Activated CD8-positive, alpha-beta memory T cell treated with anti-CD3 and anti-CD28 coated beads, Interleukin-2, amount 50 U/mL, for 24 hours (primary cell): ENCODE results near the gene UBAP1L.
"Not testable (repeated sequence)": the region's sequence is repeated elsewhere in the genome, so short reads cannot be mapped to it uniquely, and the experiment has no call there.

Source experiments
- DNase-seq: peaks from one replicate; pipeline ENCODE4 v3.0.0-alpha.2; 2020; ENCODE audit errors: extremely low read depth

UBAP1L gene

GRCh38 chr15:65084500-65085206 is 30.3 kb downstream of the UBAP1L start:
- no peak for DNase-seq

GRCh38 chr15:65083262-65083701 is 31.7 kb downstream of the UBAP1L start:
- no peak for DNase-seq

GRCh38 chr15:65082303-65082953 is 32.6 kb downstream of the UBAP1L start:
- DNase-seq, result no peak

- no peak for DNase-seq
Observed at GRCh38 chr15:65081758-65082157, 33.2 kb downstream of the UBAP1L start.

- DNase-seq, result no peak
Observed at GRCh38 chr15:65081270-65081669, 33.7 kb downstream of the UBAP1L start.

GRCh38 chr15:65079580-65079979 is 35.4 kb downstream of the UBAP1L start:
- no peak for DNase-seq

- DNase-seq, result peak; percentile 5
Observed at GRCh38 chr15:65077981-65078352, 37.0 kb downstream of the UBAP1L start.

GRCh38 chr15:65077291-65077980 is 37.6 kb downstream of the UBAP1L start:
- DNase-seq, result no peak

GRCh38 chr15:65076486-65077290 is 38.3 kb downstream of the UBAP1L start, which contains the start of gene KBTBD13:
Gene KBTBD13 (plus strand): TSS chr15:65076746. CDS start chr15:65076816, 70 bp downstream.
- no peak for DNase-seq

GRCh38 chr15:65075607-65076395 is 39.2 kb downstream of the UBAP1L start:
- not testable (repeated sequence) for DNase-seq

- not testable (repeated sequence) for DNase-seq
Observed at GRCh38 chr15:65074946-65075345, 40.1 kb downstream of the UBAP1L start.

GRCh38 chr15:65072617-65073016 is 42.4 kb downstream of the UBAP1L start:
- no peak for DNase-seq

- no peak for DNase-seq
Observed at GRCh38 chr15:65072027-65072426, 43.0 kb downstream of the UBAP1L start.

- no peak for DNase-seq
Observed at GRCh38 chr15:65071381-65071811, 43.6 kb downstream of the UBAP1L start.

- DNase-seq, result no peak
Observed at GRCh38 chr15:65069779-65070546, 45.0 kb downstream of the UBAP1L start.

- no peak for DNase-seq
Observed at GRCh38 chr15:65069179-65069578, 45.8 kb downstream of the UBAP1L start.

GRCh38 chr15:65068403-65068788 is 46.6 kb downstream of the UBAP1L start:
- no peak for DNase-seq

GRCh38 chr15:65067645-65068402 is 47.2 kb downstream of the UBAP1L start, which contains the start of gene RASL12:
Gene RASL12 (minus strand): TSS chr15:65067991. CDS start chr15:65067835, 156 bp downstream.
- no peak for DNase-seq

- no peak for DNase-seq
Observed at GRCh38 chr15:65067317-65067644, 47.7 kb downstream of the UBAP1L start.
